ENCODE results near the gene PRKAR1B. TPM values are rescaled to one million over a fixed set of nuclear protein-coding genes. Genes with fewer than 3 reads are reported as not detected.

PRKAR1B gene
- total RNA-seq, 4 donors from 2014 or later: 8.2 to 12.3 (median 10.5) TPM

DNA sequence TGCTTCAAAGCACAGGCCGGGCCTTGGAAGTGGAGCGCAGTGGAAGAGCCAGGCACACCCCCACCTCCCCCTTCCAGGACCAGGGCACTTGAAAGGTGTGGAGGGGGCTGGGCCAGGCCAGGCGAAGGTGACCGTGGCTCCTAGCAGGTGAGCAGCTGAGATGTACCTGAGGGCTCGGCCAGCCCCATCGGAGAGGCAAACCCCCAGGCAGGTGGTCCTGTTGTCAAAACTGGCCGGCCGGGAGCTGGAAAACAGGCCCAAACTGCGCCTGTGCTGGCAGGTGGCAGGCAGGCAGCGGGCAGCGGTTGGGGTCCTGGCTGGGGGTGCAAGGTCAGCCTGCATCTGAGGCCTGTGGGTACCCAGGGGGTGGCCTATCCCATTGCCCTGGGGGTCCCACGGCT is 97.0 kb downstream of the PRKAR1B start:
- TF ChIP-seq EP300 (IDR thresholded peaks at IDR 0.05): no peak
- TF ChIP-seq, protein P1, sequence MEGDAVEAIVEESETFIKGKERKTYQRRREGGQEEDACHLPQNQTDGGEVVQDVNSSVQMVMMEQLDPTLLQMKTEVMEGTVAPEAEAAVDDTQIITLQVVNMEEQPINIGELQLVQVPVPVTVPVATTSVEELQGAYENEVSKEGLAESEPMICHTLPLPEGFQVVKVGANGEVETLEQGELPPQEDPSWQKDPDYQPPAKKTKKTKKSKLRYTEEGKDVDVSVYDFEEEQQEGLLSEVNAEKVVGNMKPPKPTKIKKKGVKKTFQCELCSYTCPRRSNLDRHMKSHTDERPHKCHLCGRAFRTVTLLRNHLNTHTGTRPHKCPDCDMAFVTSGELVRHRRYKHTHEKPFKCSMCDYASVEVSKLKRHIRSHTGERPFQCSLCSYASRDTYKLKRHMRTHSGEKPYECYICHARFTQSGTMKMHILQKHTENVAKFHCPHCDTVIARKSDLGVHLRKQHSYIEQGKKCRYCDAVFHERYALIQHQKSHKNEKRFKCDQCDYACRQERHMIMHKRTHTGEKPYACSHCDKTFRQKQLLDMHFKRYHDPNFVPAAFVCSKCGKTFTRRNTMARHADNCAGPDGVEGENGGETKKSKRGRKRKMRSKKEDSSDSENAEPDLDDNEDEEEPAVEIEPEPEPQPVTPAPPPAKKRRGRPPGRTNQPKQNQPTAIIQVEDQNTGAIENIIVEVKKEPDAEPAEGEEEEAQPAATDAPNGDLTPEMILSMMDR (IDR thresholded peaks at IDR 0.05): no peak
- TF ChIP-seq POLR2AphosphoS5 (IDR thresholded peaks at IDR 0.05): no peak
- TF ChIP-seq POLR2A (IDR thresholded peaks at IDR 0.05): no peak
- Histone ChIP-seq H3K9me3 (no peaks in the 10 kb centered on the region), H3K4me3 (no peak overlapping the region), H3K27me3 (no peaks in the 10 kb centered on the region), H3K27ac (no peak overlapping the region), H3K4me1 (no peaks in the 10 kb centered on the region), H3K36me3 (no peaks in the 10 kb centered on the region)
- whole genome bisulfite sequencing: 92% methylated on average over 9 of the region's 12 CpGs
- no peak for DNase-seq (ENCODE audit: low spot score in 2 of 2)

DNA sequence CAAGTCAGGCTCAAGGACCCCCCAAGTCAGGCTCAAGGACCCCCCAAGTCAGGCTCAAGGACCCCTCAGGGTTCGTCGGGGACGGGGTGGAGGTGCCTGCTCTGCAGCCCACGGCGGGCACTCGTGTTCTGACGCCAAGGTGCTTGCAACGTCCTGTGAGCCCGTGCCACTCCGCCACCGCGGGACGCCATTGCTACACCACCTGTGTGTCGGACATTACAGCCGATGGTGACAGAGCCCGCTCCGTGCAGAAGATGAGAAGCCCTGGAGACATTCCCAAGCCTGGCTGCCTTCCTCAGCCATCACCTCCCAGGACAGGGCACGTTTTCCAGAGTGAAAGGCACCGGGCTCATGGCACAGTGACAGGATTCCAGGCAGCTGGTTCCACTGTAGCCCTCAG is 98.3 kb downstream of the PRKAR1B start:
- Histone ChIP-seq H3K27me3 (no peaks in the 10 kb centered on the region), H3K36me3 (no peaks in the 10 kb centered on the region), H3K4me1 (no peaks in the 10 kb centered on the region), H3K27ac (no peak overlapping the region), H3K4me3 (no peak overlapping the region), H3K9me3 (no peaks in the 10 kb centered on the region)
- DNase-seq (ENCODE audit: low spot score in 2 of 2): no peak
- TF ChIP-seq POLR2A (IDR thresholded peaks at IDR 0.05) (no peak), POLR2AphosphoS5 (IDR thresholded peaks at IDR 0.05) (no peak), EP300 (IDR thresholded peaks at IDR 0.05) (no peak)
- TF ChIP-seq, protein P1 (IDR thresholded peaks at IDR 0.05): no peak
- WGBS: 94% methylated on average over 15 of the region's 19 CpGs

DNA sequence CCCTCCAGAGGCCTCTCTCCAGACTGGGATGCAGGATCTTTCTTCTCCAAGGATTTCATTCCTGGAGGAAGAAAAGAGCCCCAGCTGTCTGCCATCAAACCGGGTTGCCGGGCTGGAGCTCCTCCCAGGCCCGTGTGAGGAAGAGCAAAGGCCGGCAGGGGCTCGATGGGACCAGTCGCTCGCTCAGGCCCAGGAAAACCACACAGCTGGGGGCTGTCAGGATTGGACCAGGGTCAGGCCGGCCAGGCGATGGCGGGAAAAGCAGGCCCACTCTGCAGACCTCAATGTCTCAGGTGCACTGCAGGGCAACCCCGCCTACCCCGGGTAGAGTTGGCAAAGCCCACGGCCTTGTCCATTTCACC is 98.7 kb downstream of the PRKAR1B start:
- no CpG with 5 or more reads among the region's 13 CpGs for WGBS
- Histone ChIP-seq H3K4me3 (no peak overlapping the region), H3K36me3 (no peaks in the 10 kb centered on the region), H3K4me1 (no peaks in the 10 kb centered on the region), H3K9me3 (no peaks in the 10 kb centered on the region), H3K27ac (no peak overlapping the region), H3K27me3 (no peaks in the 10 kb centered on the region)
- no peak for DNase-seq (ENCODE audit: low spot score in 2 of 2)
- TF ChIP-seq POLR2AphosphoS5 (IDR thresholded peaks at IDR 0.05): no peak
- no peak for TF ChIP-seq POLR2A (IDR thresholded peaks at IDR 0.05)
- TF ChIP-seq, protein P1 (IDR thresholded peaks at IDR 0.05): no peak
- no peak for TF ChIP-seq EP300 (IDR thresholded peaks at IDR 0.05)

DNA sequence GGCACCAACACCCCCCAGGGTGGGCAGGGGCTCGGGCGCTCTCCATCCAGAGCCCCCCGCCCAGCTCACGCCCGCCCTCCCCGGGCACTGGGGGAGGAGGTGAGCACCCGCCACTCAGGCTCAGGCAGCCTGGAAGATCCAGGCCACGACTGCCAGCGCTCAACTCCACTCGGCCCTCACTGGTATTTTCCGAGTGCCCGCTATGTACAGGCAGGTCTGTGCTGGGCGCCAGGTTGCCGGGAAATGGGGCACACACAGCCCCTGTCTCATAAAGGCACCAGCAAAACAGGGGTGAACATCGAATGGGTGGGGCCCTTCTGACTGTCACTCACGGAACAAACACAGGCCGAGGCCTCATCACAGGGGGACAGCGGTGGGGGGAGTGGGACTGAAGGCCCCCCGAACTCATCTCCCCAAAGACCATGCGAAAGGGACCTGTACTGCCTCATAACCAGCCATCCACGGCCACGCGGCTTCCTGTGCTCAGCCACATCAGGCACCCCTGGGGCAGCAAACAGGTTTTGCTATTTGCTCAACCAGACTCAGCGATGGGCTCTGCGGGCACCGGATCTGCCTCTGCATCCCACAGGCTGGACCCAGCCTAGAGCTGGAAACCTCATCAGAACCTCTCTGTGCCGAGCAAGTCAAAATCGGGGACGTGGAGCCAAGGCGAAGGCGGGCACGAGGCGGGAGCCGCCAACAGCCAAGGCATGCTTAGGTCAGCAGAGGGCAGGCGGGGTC is 99.2 kb downstream of the PRKAR1B start:
- Histone ChIP-seq H3K27me3 (no peaks in the 10 kb centered on the region), H3K4me3 (no peak overlapping the region), H3K36me3 (no peaks in the 10 kb centered on the region), H3K9me3 (no peaks in the 10 kb centered on the region), H3K27ac (no peak overlapping the region), H3K4me1 (no peaks in the 10 kb centered on the region)
- no peak for TF ChIP-seq EP300 (IDR thresholded peaks at IDR 0.05)
- no peak for TF ChIP-seq POLR2AphosphoS5 (IDR thresholded peaks at IDR 0.05)
- TF ChIP-seq, protein P1 (IDR thresholded peaks at IDR 0.05): no peak
- TF ChIP-seq POLR2A (IDR thresholded peaks at IDR 0.05): no peak
- 95% methylated on average over 17 of the region's 35 CpGs for WGBS
- DNase-seq (ENCODE audit: low spot score in 2 of 2): no peak

DNA sequence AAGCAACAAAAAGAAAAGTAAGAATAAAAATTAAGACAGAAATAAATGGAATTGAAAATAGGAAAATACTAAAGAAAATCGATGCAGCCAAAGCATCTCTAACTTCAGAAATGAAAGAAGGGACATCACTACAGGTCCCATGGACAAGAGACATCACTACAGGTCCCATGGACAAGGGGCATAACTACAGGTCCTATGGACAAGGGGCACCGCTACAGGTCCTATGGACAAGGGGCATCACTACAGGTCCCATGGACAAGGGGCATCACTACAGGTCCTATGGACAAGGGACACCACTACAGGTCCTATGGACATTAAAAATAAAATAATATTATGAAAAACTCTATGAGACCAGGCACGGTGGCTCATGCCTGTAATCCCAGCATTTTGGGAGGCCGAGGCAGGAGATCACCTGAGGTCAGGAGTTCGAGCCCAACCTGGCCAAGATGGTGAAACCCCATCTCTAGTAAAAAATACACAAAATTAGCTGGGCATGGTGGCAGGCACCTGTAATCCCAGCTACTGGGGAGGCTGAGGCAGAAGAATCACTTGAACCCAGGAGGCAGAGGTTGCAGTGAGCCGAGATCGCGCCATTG is 101.6 kb downstream of the PRKAR1B start:
- 95% methylated on average over 8 of the region's 8 CpGs for WGBS
- no peaks in the 10 kb centered on the region for H3K9me3 ChIP-seq
- no peak overlapping the region for H3K27ac ChIP-seq
- DNase-seq (ENCODE audit: low spot score in 2 of 2): no peak
- no peak overlapping the region for H3K4me3 ChIP-seq
- no peaks in the 10 kb centered on the region for H3K36me3 ChIP-seq
- H3K27me3 ChIP-seq: no peaks in the 10 kb centered on the region
- TF ChIP-seq POLR2A (IDR thresholded peaks at IDR 0.05): no peak
- no peak for TF ChIP-seq POLR2AphosphoS5 (IDR thresholded peaks at IDR 0.05)
- no peak for TF ChIP-seq EP300 (IDR thresholded peaks at IDR 0.05)
- TF ChIP-seq, protein P1 (IDR thresholded peaks at IDR 0.05): no peak
- peaks cover 2% of the 10 kb centered on the region for H3K4me1 ChIP-seq
